Adipose tissue (tissue), 3 donors: ENCODE measurements around the gene FABP7. TPM values are rescaled to one million over a fixed set of nuclear protein-coding genes. Genes with fewer than 3 reads are reported as not detected.

Experiments used
- H3K27ac ChIP-seq: one replicate; pipeline ENCODE4 v1.5.1; 2013; ENCODE audit warnings: low read depth, low read length
- WGBS, 3 donors: extraction: QIAGEN DNeasy Blood & Tissue Kit; methylation state at CpG; one replicate each; pipeline ENCODE4 v1.1.7; 2013; 5-methylcytosine and 5-hydroxymethylcytosine counted together
- polyA plus RNA-seq, 3 donors: library from polyadenylated mRNA; stranded (reverse); fragments of 200-250 nt; gene quantifications; one replicate each; pipeline ENCODE4 v1.2.3, GENCODE V29; 2013
- donor health status: healthy with polysubstance abuse.
- donor health status: Bipolar disorder and iron deficiency.
- donor health status: healthy.

FABP7 gene
- polyA plus RNA-seq, 3 donors = 0.08 TPM; not detected in 2

DNA sequence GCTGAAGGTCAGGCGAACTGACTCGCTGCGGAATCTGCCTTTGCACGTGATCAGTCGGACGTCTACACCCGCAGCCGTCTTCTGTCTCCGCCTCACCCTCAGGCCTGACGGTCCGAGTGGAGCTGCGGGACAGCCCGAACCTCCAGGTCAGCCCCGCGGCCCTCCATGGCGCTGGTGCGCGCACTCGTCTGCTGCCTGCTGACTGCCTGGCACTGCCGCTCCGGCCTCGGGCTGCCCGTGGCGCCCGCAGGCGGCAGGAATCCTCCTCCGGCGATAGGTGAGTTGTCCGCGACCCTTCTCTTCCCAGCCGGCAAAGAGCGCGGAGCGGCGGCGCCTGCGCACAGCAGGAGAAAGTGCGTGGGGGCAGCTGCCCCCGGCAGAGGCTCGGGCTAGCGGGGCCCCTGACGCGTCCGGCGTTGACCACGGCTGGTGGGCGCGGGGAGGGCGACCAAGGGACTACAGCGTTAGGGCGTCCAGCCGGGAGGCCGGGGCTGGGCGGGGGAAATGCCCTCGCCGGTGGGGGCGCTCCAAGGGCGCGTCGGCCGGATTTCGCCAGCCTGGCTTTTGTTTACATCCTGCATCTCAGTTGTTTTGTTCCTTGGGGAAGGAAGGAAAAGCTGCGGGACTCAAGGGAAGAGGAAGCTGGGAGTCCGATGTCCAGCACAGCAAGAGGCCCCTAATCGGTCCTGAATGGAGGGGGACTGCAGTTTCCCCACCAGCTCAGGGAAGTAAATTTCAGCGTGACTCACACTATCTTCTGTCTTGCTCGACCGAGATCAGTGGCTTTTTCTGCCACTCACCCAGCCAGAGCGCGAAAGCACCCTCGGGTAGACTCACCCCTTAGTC is 9.9 kb downstream of the FABP7 start, which contains the start of gene SMPDL3A:
TSS of gene SMPDL3A (plus strand) at position 77 of the 846 bp plus-strand sequence. CDS start at position 166, 89 bp downstream.
- H3K27ac ChIP-seq = no peak within 1 kb of the TSS
- WGBS, 3 donors = 1% methylated on average over 66 to 71 of the region's 71 CpGs

DNA sequence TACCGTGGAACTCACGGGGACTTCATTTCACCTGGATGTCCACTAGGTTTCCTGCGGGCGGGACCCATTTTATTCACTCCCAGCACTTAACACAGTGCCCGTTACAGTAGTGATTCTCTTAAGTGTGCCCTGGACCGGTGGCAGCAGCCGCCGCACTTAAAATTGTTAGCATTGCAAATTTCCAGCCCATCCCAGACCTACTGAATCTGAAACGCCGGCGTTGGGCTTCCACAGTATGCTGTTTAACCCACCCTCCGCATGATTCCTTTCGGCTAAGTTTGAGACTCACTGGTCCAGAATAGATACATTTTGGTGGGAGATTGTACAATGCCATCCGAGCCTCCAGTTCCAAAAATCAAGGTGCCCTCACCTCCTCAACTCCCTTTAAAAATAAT is 10.5 kb downstream of the FABP7 start:
- no peak overlapping the region for H3K27ac ChIP-seq
- WGBS, 3 donors = 2 to 3% (median 2%) methylated on average over 14 of the region's 14 CpGs

DNA sequence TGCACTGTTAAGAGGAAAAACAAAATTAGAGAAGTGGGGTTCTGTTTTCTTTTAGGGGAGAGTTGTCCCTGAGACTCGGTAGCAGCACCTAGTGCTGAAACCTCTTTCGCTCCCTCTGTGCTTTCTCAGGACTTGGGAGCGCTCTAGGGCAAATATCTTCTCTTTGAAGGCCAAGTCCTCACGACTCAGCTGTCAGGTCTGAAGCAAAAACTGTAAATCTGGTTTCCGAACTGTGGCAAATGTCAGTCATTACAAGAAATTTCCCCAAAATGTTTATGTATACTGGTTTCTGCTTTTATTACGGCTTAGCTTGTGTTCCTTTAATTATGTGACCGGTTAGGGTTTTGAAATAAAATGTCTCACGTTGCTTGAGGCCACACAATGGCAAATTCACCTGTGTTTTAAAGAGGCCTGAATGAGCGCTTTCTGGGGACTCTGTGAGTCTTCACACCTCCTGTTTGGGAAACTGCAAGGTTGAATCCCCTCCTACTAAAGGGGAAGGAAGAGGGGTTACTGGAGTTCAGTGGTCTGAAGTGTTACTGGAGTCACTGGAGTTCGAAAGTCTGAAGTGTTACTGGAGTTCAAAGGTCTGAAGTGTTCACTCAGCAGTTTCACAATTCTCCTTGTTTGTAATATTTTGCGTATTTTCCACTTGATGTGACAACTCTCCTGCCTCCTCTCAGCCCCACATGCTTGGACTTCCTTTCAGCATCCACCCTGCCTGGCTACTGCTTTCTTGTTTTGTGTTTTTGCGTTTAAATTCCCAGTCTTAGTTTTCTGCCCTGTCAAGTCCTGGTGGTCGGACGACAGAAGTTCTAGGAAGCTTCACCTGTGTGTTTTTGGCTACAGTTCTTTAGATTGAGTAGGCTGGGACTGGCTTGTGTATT is 11.2 kb downstream of the FABP7 start:
- 24 to 53% (median 52%) methylated on average over 14 of the region's 14 CpGs for WGBS, 3 donors
- no peak overlapping the region for H3K27ac ChIP-seq

DNA sequence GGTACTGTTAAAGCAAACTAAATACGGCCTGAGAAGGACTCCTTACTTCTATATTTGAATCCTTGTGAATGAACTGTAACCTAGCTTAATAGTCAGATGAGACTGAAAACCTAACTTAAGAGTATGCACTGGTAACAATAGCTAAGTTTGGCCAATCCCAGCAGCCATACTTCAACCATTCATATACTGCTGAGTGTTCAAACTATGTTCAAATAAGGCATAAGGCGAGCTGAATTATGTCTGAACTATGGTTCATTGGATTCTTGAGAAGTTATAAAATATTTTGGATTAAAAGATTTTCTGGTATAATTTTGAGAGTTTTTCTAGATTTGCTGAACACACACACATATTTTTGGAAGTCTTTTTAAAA is 11.8 kb downstream of the FABP7 start:
- WGBS, 3 donors = 61 to 90% (median 88%) methylated on average over 2 of the region's 2 CpGs
- no peak overlapping the region for H3K27ac ChIP-seq

DNA sequence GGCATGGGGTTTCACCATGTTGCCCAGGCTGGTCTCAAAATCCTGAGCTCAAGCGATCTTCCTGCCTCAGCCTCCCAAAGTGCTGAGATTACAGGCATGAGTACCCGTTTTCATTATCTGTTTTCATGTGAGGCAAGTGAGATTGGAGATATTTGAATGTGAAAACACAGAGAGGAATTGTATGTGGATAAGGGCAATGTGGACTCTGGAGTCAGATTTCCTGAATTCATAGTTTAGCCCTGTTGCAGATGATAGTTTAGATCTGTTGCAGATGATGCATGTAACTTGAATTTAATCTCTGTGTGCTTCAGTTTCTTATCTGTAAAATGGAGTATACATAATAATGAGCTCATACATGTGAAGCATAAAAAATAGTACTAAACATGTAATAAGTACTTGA is 13.2 kb downstream of the FABP7 start:
- 60 to 94% (median 82%) methylated on average over 2 of the region's 2 CpGs for WGBS, 3 donors
- no peak overlapping the region for H3K27ac ChIP-seq

DNA sequence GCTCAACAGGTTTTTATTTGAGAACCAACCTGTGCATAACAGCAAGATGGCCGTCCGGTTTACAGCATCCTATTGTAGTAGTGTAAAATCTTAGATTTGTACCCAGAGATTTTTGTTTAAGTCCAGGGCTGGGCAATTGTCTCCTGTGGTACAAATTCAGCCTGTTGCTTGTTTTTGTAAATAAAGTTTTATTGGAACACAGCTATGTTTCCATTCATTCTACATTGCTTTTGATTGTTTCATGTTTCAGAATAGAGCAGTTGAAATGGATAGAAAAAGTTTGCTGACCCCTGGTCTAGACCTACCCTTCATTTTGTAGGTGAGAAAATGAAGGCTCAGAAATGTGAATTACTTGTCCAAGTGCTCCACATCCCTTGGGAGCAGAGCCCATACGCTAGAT is 18.0 kb downstream of the FABP7 start:
- no peak overlapping the region for H3K27ac ChIP-seq
- 87 to 99% (median 99%) methylated on average over 3 of the region's 3 CpGs for WGBS, 3 donors

DNA sequence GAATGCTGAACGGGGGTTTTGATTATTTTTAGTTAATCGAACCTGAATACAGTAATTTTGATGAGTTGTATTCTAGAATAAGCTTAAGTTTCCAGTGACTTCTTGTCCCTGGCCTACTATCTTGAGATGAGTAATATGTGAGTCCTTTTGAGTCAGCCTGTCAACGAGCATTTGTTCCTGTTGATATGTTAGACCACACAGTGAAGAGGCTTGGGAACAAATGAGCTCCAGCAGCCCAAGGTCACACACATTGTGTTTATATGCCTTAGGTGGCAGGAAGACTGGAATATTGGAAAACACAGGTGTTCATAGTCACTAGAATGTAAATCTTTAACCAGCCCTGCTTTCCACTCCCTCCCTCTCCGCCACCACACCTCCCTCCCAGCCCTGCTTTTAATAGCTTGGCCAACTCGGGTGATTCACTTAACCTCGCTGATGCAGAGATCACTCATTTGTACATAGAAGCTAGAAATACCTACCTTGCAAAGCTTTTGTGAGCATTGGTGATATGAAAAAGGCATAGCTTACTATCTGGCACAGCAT is 18.7 kb downstream of the FABP7 start:
- H3K27ac ChIP-seq = no peak overlapping the region
- WGBS, 3 donors = 25 to 82% (median 77%) methylated on average over 6 of the region's 6 CpGs

DNA sequence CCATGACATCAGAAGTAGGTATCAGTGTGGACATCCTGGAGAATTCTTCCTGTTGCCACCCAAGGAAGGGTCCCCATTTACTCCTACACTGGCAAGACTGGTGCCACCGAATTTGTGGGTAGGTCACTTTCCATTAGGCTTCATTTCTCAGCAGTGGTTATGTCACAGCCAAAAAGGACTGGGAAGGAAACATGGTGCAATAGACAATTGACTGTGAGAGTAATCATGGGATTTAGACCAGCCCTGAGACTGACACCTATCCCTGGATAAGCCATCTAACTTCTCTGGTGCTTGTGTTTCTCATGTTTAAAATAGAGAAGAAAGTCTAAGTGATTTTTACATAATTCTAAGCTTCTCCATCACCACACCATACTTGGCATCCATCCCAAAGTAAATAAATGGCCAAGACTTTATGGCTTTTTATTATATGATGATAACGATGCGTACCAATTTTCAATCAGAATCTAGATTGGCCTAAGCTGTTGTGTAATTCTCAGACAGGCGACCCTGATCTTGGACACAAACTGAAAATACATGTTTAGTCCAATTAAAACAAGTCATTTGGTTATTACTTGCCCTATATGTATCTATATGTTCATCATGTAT is 19.7 kb downstream of the FABP7 start:
- 66 to 90% (median 90%) methylated on average over 4 of the region's 4 CpGs for WGBS, 3 donors
- H3K27ac ChIP-seq = no peak overlapping the region

DNA sequence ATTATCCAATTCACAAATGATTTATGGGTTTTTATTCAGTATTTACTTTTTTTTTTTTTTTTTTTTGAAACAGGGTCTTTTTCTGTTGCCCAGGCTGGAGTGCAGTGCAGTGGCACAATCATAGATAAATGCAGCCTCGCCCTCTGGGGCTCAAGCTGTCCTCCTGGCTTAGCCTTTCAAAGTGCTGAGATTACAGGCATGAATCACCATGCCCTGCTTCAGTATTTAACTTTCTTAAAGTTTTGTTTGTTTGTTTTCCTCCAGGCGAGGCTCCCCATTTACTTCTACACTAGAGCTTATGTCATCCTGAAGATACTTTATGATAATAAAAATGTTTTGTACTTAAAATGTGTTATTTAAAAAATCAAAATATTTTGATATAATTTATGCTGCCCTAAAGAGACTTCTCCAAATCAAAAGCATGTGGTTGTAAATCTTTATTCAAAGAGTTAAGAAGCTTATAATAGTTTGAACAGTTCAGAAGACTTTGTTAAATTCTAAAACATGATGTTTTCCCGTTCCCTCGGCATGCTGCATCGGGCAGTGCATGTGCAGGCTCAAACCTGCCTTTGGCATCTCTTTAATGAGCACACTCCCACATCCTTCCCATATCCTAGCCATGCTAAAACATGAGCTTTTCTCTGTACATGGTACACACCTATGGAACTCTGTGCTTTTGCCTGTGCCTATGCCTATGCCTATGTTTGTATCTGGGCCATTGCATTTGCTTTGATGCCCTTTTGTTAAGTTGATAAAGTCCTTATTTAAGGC is 20.6 kb downstream of the FABP7 start:
- no peak overlapping the region for H3K27ac ChIP-seq
- WGBS, 3 donors = 77 to 95% (median 90%) methylated on average over 5 of the region's 5 CpGs

DNA sequence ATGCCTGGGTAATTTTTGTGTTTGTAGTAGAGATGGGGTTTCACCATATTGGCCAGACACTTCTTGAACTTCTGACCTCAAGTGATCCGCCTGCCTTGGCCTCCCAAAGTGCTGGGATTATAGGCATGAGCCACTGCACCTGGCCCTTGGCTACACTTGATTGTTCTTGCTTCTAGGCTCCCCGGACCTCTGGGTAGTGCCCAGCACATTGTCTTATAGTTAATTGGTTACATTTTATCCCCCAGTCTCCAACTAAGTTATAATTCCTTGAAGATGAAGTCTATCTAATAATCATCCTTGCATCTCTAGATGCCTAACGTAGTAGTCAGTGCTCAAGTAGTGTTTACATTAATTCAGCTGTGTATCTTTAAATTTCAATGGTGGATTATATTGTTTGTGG is 21.4 kb downstream of the FABP7 start:
- H3K27ac ChIP-seq = no peak overlapping the region
- WGBS, 3 donors = 90 to 96% (median 95%) methylated on average over 3 of the region's 3 CpGs

DNA sequence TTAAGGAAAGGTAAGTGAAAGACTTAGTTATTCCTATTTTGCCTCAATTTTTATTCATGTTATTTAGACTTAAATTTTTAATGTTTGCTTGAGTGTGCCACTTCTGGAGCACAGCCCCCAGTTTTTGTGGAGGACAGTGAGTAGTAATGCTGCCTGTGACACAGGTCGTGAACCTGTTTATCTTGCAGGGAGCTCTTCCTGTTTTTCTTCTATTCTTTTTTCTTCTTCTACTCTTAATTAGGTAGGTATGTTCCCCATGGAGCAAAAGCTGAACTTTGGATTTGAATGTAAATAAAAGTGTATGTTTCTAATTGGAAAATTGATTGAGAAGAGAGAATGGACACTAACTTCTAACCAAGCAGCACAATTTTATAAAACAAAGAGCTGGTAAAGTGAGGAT is 21.9 kb downstream of the FABP7 start:
- WGBS, 3 donors = 60 to 97% (median 74%) methylated on average over 1 of the region's 1 CpG

DNA sequence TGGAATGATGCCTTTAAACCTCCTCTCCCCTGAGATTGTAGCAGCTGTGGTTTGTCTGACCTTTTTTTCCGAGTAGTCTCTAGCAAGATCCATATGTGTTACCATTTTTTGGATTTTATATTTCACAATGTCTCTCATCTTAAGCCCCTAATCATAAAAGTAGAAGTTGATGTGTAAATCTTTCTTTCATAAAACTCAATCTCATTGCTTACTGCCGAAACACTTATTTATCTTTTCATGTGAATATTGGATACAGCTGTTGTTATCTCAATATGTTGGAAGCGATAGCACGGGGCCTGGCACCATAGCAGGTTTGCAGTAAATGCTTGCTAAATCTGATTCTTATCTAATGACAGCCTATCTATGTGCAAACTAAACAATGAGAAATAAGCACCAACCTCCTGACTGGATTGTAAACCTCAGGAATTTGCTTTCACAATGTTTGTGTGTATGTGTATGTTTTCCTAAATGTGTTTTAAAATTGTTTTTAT is 23.7 kb downstream of the FABP7 start:
- WGBS, 3 donors = 12 to 28% (median 20%) methylated on average over 4 of the region's 4 CpGs
- H3K27ac ChIP-seq = no peak overlapping the region

More for the DNA sequence above, 21.9 kb downstream of the FABP7 start:
- H3K27ac ChIP-seq = no peak overlapping the region

DNA sequence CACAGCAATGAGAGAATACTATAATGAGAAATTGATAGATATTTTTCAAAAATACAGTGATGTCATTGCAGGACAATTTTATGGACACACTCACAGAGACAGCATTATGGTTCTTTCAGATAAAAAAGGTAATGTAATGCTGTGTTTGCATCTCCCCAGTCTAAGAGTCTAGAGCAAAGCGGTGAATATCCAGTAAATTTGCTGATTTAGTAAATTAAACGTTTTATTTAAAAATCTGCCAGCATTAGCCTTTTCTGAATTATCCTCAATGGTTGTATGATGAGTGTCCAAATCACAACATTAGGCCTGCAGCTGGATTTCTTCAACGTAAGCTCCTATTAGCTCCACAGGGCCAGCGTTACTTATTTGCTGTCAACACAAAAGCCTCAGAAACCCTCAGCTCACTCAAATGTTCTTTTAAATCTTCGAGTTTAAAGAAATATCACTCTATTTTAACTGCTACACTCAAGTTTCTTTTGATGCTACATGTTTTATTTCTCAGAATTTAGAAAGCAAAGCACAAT is 25.5 kb downstream of the FABP7 start:
- H3K27ac ChIP-seq = no peak overlapping the region
- 71 to 82% (median 72%) methylated on average over 5 of the region's 5 CpGs for WGBS, 3 donors

DNA sequence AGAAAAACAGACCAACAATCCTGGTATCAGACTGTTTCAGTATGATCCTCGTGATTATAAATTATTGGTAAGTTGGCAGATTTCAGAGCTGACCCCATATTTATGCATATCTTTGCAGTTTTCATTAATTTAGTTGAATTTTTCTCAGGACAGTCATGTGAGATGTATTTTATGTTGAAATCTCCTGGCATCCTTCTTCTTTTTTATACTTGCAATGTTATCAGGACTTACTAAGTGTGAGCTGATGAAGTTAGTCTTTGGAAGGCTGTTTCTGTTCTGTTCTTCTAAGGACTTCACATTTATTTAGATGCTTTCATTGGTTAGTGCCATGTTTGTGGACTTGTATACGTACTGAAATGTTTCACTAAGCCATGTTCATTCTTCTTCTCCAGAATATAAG is 26.8 kb downstream of the FABP7 start:
- H3K27ac ChIP-seq = no peak overlapping the region
- 76 to 92% (median 82%) methylated on average over 2 of the region's 2 CpGs for WGBS, 3 donors

DNA sequence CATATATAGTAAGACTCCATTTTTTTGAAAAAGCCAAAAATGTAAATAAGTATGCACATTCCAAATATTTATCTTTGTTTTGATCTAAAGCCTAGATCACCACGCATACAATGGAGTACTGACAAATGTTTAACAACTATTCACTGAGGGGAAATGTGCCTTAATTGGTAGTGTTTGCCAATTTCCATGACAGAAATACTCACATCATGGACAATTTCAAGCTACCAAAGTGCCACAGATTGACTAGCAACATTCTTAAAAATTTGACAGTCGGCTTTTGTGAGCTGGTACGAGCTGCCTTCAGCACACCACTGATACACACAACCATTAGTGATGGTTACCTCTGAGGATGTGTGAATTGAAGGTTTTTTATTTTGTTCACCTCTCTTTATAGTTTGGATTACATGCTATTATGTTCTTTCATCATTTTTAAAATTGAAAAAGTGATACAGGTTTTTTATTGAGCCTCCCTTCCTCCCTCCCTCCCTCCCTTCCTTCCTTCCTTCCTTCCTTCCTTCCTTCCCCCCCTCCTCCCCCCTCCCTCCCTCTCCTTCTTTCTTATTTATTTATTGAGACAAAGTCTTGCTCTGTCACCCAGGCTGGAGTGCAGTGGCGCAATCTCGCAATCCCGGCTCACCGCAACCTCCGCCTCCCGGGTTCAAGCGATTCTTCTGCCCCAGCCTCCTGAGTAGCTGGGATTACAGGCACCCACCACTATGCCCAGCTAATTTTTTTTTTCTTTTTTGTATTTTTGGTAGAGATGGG is 28.8 kb downstream of the FABP7 start:
- no peak overlapping the region for H3K27ac ChIP-seq
- WGBS, 3 donors = 84 to 97% (median 94%) methylated on average over 10 of the region's 10 CpGs

DNA sequence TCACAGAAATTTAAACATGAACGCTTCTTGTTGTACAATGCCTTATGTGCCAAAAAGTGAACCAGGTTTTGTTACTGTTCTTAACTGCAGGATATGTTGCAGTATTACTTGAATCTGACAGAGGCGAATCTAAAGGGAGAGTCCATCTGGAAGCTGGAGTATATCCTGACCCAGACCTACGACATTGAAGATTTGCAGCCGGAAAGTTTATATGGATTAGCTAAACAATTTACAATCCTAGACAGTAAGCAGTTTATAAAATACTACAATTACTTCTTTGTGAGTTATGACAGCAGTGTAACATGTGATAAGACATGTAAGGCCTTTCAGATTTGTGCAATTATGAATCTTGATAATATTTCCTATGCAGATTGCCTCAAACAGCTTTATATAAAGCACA is 29.5 kb downstream of the FABP7 start:
- no peak overlapping the region for H3K27ac ChIP-seq
- WGBS, 3 donors = 84 to 90% (median 85%) methylated on average over 4 of the region's 4 CpGs

DNA sequence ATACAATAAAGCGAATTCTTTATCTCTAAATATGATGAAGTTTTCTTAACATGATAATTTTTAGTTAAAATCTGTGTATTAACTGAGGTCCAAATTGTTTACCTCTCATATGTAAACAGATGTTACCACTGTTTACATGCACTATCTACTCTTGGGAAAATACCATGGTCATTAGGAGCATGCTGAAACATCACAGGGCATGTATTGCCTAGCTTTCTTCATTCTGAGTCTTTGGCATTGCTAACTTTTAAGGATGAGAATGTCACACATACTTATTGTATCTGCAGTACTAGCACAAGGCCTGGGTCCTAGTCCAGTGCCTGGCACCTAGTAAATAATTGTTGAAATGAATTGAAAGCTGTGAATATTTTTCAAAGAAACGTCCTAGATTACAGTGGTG is 30.2 kb downstream of the FABP7 start:
- H3K27ac ChIP-seq = no peak overlapping the region
- WGBS, 3 donors = 77 to 91% (median 90%) methylated on average over 2 of the region's 2 CpGs
